GM12801 (cell line): ENCODE data around the gene SPRR2F.

Experiments
- CTCF ChIP-seq: IDR thresholded peaks from one replicate; pipeline ENCODE4 v1.5.1; 2011; ENCODE audit warnings: control low read depth; ENCODE audit not compliant: insufficient read length; ENCODE audit errors: extremely low read depth

The SPRR2F gene

GRCh38 chr1:153127296-153127695 is 14.0 kb upstream of the SPRR2F start:
- TF ChIP-seq CTCF = no peak

GRCh38 chr1:153125536-153125935 is 12.2 kb upstream of the SPRR2F start:
- no peak for TF ChIP-seq CTCF

GRCh38 chr1:153122831-153123421 is 9.6 kb upstream of the SPRR2F start:
- TF ChIP-seq CTCF = no peak

GRCh38 chr1:153120945-153121344 is 7.6 kb upstream of the SPRR2F start:
- TF ChIP-seq CTCF = no peak

GRCh38 chr1:153119491-153119971 is 6.2 kb upstream of the SPRR2F start:
- TF ChIP-seq CTCF = no peak

- no peak for TF ChIP-seq CTCF
Observed at GRCh38 chr1:153100245-153100644, 13.1 kb downstream of the SPRR2F start.

GRCh38 chr1:153099461-153100045 is 13.8 kb downstream of the SPRR2F start:
- no peak for TF ChIP-seq CTCF

- TF ChIP-seq CTCF = no peak
Observed at GRCh38 chr1:153095764-153096163, 17.6 kb downstream of the SPRR2F start.
